ENCODE measurements around the gene UNC13D.

The UNC13D gene

GRCh38 chr17:75825149-75825552 is 19.1 kb downstream of the UNC13D start:
- H3K4me3 ChIP-seq (ENCODE audit: low read length): no peak overlapping the region
- WGBS (ENCODE audit: insufficient coverage, insufficient read length): no CpG with 5 or more reads among the region's 13 CpGs
- peaks cover 28% of the 10 kb centered on the region for H3K36me3 ChIP-seq (ENCODE audit: control insufficient read depth, insufficient read depth, low read length)
- no peaks in the 10 kb centered on the region for H3K9me3 ChIP-seq (ENCODE audit: control insufficient read depth, insufficient read depth, low read length)
- DNase-seq (ENCODE audit: low read depth, low spot score): no peak
- H3K27me3 ChIP-seq (ENCODE audit: control insufficient read depth, insufficient read depth, low read length): no peaks in the 10 kb centered on the region
- no peak overlapping the region for H3K27ac ChIP-seq (ENCODE audit: low read length)
- peaks cover 4% of the 10 kb centered on the region; the same call in 1 of the 2 replicates for H3K4me1 ChIP-seq (ENCODE audit: control insufficient read depth, insufficient read depth, low read length)

DNA sequence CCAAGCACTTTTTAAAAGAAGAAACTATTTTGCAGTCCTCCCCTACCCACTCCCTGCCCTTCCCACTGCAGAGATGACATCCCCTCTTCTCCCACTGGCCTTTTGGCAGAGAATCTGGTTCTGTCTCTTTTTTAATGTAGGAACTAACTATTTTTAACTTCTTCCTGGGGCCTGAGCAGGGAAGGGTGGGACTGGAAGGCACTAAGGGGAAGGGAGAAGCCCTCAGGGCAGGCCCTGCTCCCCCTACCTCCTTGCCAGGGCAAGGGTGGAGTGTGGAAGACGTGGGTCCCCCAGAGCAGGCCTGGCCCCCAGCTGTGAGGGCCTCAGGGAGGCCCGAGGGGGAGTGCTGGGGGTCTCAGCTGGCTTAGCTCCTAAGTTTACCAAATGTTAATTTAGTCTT is 19.5 kb downstream of the UNC13D start:
- H3K36me3 ChIP-seq (ENCODE audit: control insufficient read depth, insufficient read depth, low read length): peaks cover 33% of the 10 kb centered on the region
- H3K27ac ChIP-seq (ENCODE audit: low read length): no peak overlapping the region
- no peaks in the 10 kb centered on the region for H3K9me3 ChIP-seq (ENCODE audit: control insufficient read depth, insufficient read depth, low read length)
- H3K27me3 ChIP-seq (ENCODE audit: control insufficient read depth, insufficient read depth, low read length): no peaks in the 10 kb centered on the region
- H3K4me1 ChIP-seq (ENCODE audit: control insufficient read depth, insufficient read depth, low read length): 0 out of 2 replicates have a peak, but pooled peaks cover 4% of the 10 kb centered on the region
- DNase-seq (ENCODE audit: low read depth, low spot score): no peak
- no CpG with 5 or more reads among the region's 2 CpGs for WGBS (ENCODE audit: insufficient coverage, insufficient read length)
- no peak overlapping the region for H3K4me3 ChIP-seq (ENCODE audit: low read length)

GRCh38 chr17:75824050-75824552 is 20.1 kb downstream of the UNC13D start:
- no peak overlapping the region for H3K4me3 ChIP-seq (ENCODE audit: low read length)
- no peaks in the 10 kb centered on the region for H3K27me3 ChIP-seq (ENCODE audit: control insufficient read depth, insufficient read depth, low read length)
- DNase-seq (ENCODE audit: low read depth, low spot score): no peak
- H3K4me1 ChIP-seq (ENCODE audit: control insufficient read depth, insufficient read depth, low read length): 0 out of 2 replicates have a peak, but pooled peaks cover 4% of the 10 kb centered on the region
- H3K36me3 ChIP-seq (ENCODE audit: control insufficient read depth, insufficient read depth, low read length): peaks cover 39% of the 10 kb centered on the region
- WGBS (ENCODE audit: insufficient coverage, insufficient read length): no CpG with 5 or more reads among the region's 13 CpGs
- no peak overlapping the region for H3K27ac ChIP-seq (ENCODE audit: low read length)
- no peaks in the 10 kb centered on the region for H3K9me3 ChIP-seq (ENCODE audit: control insufficient read depth, insufficient read depth, low read length)

- DNase-seq (ENCODE audit: low read depth, low spot score): no peak
- H3K4me3 ChIP-seq (ENCODE audit: low read length): no peak overlapping the region
- no peaks in the 10 kb centered on the region for H3K27me3 ChIP-seq (ENCODE audit: control insufficient read depth, insufficient read depth, low read length)
- 0 out of 2 replicates have a peak, but pooled peaks cover 2% of the 10 kb centered on the region for H3K4me1 ChIP-seq (ENCODE audit: control insufficient read depth, insufficient read depth, low read length)
- H3K9me3 ChIP-seq (ENCODE audit: control insufficient read depth, insufficient read depth, low read length): no peaks in the 10 kb centered on the region
- H3K36me3 ChIP-seq (ENCODE audit: control insufficient read depth, insufficient read depth, low read length): peaks cover 40% of the 10 kb centered on the region
- no CpG with 5 or more reads among the region's 28 CpGs for WGBS (ENCODE audit: insufficient coverage, insufficient read length)
- no peak overlapping the region for H3K27ac ChIP-seq (ENCODE audit: low read length)
Measured at GRCh38 chr17:75823257-75824041, 20.8 kb downstream of the UNC13D start.

- Histone ChIP-seq H3K27ac (ENCODE audit: low read length) (no peak overlapping the region), H3K4me1 (ENCODE audit: control insufficient read depth, insufficient read depth, low read length) (0 out of 2 replicates have a peak, but pooled peaks cover 2% of the 10 kb centered on the region), H3K27me3 (ENCODE audit: control insufficient read depth, insufficient read depth, low read length) (no peaks in the 10 kb centered on the region), H3K36me3 (ENCODE audit: control insufficient read depth, insufficient read depth, low read length) (peaks cover 47% of the 10 kb centered on the region), H3K4me3 (ENCODE audit: low read length) (no peak overlapping the region), H3K9me3 (ENCODE audit: control insufficient read depth, insufficient read depth, low read length) (no peaks in the 10 kb centered on the region)
- no CpG with 5 or more reads among the region's 3 CpGs for WGBS (ENCODE audit: insufficient coverage, insufficient read length)
- DNase-seq (ENCODE audit: low read depth, low spot score): no peak
Measured at GRCh38 chr17:75822800-75823166, 21.4 kb downstream of the UNC13D start.

DNA sequence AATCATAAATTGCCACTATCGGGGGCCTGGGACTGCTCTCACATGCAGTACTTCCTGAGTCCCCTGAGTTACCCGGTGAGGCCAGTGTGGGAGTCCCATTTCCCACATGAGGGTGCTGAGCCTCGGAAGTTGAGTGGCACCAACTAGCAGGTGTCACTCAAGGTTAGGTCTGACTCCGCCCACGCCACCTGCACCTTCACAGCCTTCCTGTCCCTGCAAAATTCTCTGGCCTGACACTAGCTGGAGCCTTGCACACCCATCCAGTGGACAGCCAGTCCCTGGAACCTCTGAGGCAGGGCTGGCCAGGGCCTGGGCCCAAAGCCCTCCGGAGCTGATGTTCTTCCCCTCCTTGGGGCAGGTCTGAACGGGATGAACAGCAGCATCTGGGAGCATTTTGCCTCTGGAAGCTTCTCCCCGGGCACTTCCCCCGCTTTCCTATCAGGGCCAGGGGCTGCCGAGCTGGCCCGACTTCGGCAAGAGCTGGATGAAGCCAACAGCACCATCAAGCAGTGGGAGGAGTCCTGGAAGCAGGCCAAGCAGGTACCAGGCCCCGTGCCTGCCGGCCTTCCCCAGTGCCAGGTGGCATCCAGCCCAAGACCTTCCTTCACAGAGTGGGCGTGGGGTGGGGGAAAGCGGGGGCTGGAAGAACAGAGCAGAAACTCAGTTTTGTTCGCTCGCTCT is 21.9 kb downstream of the UNC13D start:
- no peak overlapping the region for H3K4me3 ChIP-seq (ENCODE audit: low read length)
- peaks cover 50% of the 10 kb centered on the region for H3K36me3 ChIP-seq (ENCODE audit: control insufficient read depth, insufficient read depth, low read length)
- no CpG with 5 or more reads among the region's 18 CpGs for WGBS (ENCODE audit: insufficient coverage, insufficient read length)
- H3K9me3 ChIP-seq (ENCODE audit: control insufficient read depth, insufficient read depth, low read length): no peaks in the 10 kb centered on the region
- H3K27me3 ChIP-seq (ENCODE audit: control insufficient read depth, insufficient read depth, low read length): no peaks in the 10 kb centered on the region
- 0 out of 2 replicates have a peak, but pooled peaks cover under 1% of the 10 kb centered on the region for H3K4me1 ChIP-seq (ENCODE audit: control insufficient read depth, insufficient read depth, low read length)
- no peak overlapping the region for H3K27ac ChIP-seq (ENCODE audit: low read length)
- no peak for DNase-seq (ENCODE audit: low read depth, low spot score)

DNA sequence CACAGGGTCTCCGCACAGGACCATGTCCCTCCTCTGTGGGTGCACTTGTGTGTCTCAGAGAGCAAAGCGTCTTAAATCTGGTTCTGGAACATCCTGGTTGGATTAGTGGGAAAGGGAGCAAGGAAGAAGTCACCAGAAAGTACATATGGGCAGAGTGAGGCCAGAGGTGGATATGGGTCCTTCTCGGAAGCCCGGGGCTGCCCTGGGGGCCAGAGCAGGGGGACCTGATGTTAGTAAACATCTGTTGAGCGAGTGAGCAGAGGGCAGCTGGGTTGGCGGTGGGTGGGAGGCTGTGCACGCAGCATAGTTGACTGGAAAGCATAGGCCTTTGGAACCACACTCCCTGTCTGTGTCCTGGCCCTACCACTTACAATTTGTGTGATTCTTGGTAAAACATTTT is 22.7 kb downstream of the UNC13D start:
- H3K27me3 ChIP-seq (ENCODE audit: control insufficient read depth, insufficient read depth, low read length): no peaks in the 10 kb centered on the region
- H3K4me1 ChIP-seq (ENCODE audit: control insufficient read depth, insufficient read depth, low read length): no peaks in the 10 kb centered on the region
- H3K36me3 ChIP-seq (ENCODE audit: control insufficient read depth, insufficient read depth, low read length): peaks cover 56% of the 10 kb centered on the region
- H3K4me3 ChIP-seq (ENCODE audit: low read length): no peak overlapping the region
- no CpG with 5 or more reads among the region's 7 CpGs for WGBS (ENCODE audit: insufficient coverage, insufficient read length)
- no peak overlapping the region for H3K27ac ChIP-seq (ENCODE audit: low read length)
- no peak for DNase-seq (ENCODE audit: low read depth, low spot score)
- no peaks in the 10 kb centered on the region for H3K9me3 ChIP-seq (ENCODE audit: control insufficient read depth, insufficient read depth, low read length)

- H3K36me3 ChIP-seq (ENCODE audit: control insufficient read depth, insufficient read depth, low read length): peaks cover 59% of the 10 kb centered on the region
- H3K4me1 ChIP-seq (ENCODE audit: control insufficient read depth, insufficient read depth, low read length): no peaks in the 10 kb centered on the region
- no peak for DNase-seq (ENCODE audit: low read depth, low spot score)
- H3K27ac ChIP-seq (ENCODE audit: low read length): no peak overlapping the region
- no peak overlapping the region for H3K4me3 ChIP-seq (ENCODE audit: low read length)
- H3K9me3 ChIP-seq (ENCODE audit: control insufficient read depth, insufficient read depth, low read length): no peaks in the 10 kb centered on the region
- no CpG with 5 or more reads among the region's 21 CpGs for WGBS (ENCODE audit: insufficient coverage, insufficient read length)
- no peaks in the 10 kb centered on the region for H3K27me3 ChIP-seq (ENCODE audit: control insufficient read depth, insufficient read depth, low read length)
Measured at GRCh38 chr17:75820094-75821080, 23.8 kb downstream of the UNC13D start.

DNA sequence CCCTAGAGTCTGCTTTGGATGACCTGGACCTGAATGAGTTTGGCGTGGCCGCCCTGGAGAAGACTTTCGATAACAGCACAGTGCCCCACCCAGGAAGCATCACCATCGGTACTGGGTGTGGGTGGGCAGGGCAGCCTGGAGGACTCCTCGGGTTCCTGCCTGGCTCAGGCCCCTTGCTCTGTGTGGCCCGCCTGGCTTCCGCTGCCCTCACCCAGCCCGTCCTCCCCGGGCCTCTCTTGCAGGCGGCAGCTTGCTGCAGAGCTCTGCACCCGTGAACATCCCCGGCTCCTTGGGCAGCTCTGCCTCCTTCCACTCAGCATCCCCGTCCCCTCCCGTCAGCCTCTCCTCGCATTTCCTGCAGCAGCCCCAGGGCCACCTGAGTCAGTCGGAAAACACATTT is 24.5 kb downstream of the UNC13D start:
- H3K9me3 ChIP-seq (ENCODE audit: control insufficient read depth, insufficient read depth, low read length): no peaks in the 10 kb centered on the region
- no peaks in the 10 kb centered on the region for H3K27me3 ChIP-seq (ENCODE audit: control insufficient read depth, insufficient read depth, low read length)
- no peak for DNase-seq (ENCODE audit: low read depth, low spot score)
- no peak overlapping the region for H3K27ac ChIP-seq (ENCODE audit: low read length)
- H3K36me3 ChIP-seq (ENCODE audit: control insufficient read depth, insufficient read depth, low read length): peaks cover 64% of the 10 kb centered on the region
- no peak overlapping the region for H3K4me3 ChIP-seq (ENCODE audit: low read length)
- H3K4me1 ChIP-seq (ENCODE audit: control insufficient read depth, insufficient read depth, low read length): no peaks in the 10 kb centered on the region
- WGBS (ENCODE audit: insufficient coverage, insufficient read length): no CpG with 5 or more reads among the region's 16 CpGs

DNA sequence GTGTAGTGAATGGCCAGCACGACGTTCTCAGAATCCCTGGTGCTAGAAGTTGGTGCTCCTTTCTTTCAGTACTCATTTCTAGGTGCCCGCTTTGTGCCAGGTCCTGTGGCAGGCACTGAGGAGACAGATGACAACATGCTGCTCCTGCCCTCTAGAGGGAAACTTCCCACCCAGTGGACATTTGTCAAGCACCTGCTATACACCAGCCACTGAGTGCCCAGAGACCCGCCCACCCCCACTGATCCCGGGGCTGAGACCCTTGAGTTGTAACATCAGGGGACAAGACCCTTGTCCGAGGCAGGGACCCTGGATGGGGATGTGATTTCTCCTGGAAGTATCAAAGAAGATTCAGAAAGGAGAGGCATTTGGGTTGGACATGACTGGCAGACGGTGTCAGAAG is 25.1 kb downstream of the UNC13D start:
- H3K27me3 ChIP-seq (ENCODE audit: control insufficient read depth, insufficient read depth, low read length): no peaks in the 10 kb centered on the region
- no peak overlapping the region for H3K4me3 ChIP-seq (ENCODE audit: low read length)
- DNase-seq (ENCODE audit: low read depth, low spot score): no peak
- H3K36me3 ChIP-seq (ENCODE audit: control insufficient read depth, insufficient read depth, low read length): peaks cover 63% of the 10 kb centered on the region
- H3K27ac ChIP-seq (ENCODE audit: low read length): no peak overlapping the region
- no CpG with 5 or more reads among the region's 7 CpGs for WGBS (ENCODE audit: insufficient coverage, insufficient read length)
- H3K9me3 ChIP-seq (ENCODE audit: control insufficient read depth, insufficient read depth, low read length): no peaks in the 10 kb centered on the region
- no peaks in the 10 kb centered on the region for H3K4me1 ChIP-seq (ENCODE audit: control insufficient read depth, insufficient read depth, low read length)

Data from iPS DF 6.9 (cell line).